Stimulated activated CD8-positive, alpha-beta memory T cell treated with anti-CD3 and anti-CD28 coated beads, Interleukin-4, amount 100 ng/mL, for 24 hours (primary cell): ENCODE results near the gene SH2D6.
"Not testable (repeated sequence)": the region's sequence is repeated elsewhere in the genome, so short reads cannot be mapped to it uniquely, and the experiment has no call there.

Experiments
- DNase-seq: peaks from one replicate; pipeline ENCODE4 v3.0.0-alpha.2; 2020; ENCODE audit warnings: low read depth

Gene SH2D6

DNA sequence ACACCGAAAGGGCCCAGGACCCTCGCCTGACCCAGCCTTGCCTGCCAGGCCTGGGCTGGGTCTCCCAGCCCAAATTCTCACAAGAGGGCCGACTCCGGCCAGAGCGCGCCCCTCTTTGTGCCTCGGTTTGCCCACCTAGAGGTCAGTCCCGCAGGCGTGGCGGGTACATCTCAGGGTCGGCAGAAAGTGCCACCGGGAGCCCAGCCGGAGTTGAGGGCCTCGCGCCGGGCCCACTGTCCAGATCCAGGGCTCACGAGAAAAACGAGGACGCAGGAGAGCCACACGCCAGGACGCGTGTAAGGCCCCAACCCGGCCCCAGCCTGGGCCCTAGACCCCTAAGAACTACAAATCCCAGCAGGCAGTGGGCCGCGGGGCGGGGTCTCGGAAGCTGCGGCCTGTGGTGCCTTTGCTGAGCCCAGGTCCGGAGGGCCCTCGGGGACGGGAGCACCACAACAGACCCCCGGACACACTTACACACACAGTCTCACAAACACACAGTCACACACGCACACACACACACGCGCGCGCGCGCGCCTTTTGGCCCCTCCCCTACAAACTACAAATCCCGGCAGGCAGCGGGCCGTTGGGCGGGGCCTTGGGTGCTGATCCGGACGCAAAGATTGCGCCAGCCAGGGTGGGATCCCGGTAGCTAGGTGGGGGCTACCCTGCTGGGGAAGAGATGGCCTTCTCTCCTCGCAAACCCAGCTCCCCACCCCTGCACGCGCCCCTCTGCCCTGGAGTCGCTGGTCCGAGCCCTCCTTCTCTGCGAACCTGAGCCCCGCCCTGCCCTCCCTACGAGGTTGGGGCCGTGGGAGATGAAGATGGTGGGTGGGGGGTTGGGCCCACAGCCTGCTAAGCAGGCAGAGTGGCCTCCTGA is at the start of gene SH2D6:
Gene SH2D6, plus strand, starts transcription at position 583 of the 877 bp plus-strand sequence. CDS start 10,752 bp downstream, outside the sequence.
- DNase-seq = peak; percentile 76

DNA sequence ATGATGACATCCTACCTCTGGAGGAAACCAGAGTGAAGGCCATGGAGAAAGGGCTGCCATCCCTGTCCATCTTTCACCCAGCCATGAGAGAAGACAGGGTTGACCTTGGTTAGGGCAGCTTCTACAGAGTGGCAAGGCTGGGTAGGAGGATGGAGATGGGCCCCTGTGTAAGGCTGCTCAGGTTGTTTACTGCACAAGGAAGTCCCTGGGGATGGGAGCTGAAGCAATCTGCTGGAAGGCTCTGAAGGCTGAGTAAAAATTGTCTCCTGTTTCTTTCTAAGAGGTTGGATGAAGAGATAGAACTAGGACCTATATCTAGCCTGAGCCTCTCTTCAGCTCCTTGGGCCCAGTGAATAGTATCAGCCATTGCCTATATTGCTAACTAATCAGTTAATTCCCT is 49.6 kb upstream of the SH2D6 start:
- DNase-seq = no peak

DNA sequence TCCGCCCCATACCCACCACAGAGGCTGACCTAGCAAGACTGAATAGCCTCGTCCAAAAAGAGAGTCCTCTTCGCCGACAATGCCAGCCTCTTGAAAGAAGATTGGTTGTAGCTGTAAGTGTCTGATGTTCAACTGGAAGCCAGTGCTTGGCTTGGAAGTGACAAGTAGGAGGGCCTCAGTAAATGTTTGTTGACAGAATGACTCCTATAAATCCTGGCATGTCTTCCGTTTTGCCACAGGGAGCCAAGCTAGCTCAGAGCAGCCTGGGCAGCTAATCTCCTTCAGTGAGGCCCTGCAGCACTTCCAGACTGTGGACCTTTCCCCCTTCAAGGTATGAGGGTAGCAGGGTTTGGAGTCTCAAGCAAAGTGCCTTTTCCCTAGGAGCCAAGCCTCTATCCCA is 49.0 kb upstream of the SH2D6 start:
- no peak for DNase-seq

DNA sequence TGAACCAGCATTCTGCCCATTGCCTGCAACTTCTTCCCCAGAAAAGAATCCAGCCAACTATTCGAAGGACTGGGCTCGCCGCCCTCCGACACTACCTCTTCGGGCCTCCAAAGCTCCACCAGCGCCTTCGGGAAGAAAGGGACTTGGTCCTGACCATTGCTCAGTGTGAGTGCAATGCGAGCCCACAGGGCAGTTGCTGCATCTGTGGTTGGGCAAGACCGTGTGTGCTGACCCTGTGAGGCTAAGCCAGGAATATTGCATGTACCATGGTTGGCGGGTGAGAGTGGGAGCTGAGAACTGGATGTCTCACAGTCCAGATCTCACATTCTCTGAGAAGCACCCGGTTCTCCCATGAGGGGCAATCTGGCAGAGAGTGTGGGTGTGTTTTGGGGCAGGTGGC is 47.5 kb upstream of the SH2D6 start:
- DNase-seq = no peak

DNA sequence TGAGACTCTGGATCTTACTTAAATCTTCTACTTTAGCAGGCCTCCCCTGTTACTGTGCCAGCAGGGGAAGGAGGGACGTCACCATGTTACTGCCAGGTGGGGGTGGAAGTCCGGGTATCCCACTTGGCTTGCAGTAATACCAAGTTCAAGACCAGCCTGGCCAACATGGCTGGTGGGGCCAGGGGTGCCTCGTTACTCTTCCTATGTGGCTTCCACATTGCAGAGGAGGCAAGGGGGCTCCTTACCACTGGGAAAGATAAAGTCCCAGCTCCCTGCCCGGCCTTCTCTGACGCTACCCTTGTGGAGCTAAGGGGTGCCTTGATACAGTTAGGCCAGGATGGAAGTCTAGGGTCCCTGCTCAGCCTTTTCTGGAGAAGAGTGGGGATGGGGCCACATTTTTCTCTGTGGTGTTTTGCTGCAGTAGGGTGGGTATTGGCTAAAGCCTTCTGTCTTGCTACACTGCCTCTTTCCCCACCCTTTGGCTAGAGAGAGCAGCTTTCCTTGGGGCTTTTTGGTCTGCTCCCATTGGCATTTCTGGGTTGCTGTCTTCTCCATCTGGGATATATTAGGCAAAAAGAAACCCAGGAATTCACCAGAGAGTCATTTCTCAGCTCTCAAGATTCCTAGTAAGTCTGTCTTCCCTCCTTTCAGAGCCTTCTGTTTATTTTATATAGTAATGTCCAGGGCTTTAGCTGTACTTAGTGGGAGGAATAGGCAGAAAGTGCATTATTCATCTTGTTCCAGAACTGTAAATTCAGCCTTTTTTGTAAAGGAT is 42.0 kb upstream of the SH2D6 start:
- no peak for DNase-seq

DNA sequence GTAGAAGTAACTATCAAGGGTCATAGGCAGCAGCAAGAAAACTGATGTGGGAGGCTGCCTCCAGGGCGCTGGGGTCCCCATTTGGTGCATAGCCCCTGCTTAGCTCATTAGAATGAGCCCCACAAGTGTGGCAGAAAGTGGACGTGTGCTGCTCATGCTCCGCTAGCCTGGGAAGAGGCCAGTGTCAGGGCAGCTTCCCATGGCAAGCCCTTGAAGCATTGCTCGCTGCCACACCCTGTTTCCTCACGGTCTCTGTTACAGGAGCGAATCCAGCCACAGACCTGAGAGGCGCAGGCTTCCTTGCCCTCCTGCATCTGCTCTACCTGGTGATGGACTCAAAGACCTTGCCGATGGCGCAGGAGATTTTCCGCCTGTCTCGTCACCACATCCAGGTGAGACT is 41.4 kb upstream of the SH2D6 start:
- no peak for DNase-seq

DNA sequence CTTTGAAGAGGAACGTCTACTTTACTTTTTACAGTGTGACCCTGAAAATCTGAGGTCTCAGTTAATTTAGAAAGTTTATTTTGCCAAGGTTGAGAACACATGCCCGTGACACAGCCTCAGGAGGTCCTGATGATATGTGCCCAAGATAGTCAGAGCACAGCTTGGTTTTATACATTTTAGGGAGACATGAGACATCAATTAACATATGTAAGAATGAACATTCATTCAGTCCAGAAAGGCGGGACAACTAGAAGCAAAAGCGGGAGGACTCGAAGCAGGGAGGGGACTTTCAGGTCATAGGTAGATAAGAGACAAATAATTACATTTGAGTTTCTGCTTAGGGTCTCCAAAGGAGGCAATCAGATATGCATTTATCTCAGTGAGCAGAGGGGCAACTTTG is 40.3 kb upstream of the SH2D6 start:
- DNase-seq = no peak

DNA sequence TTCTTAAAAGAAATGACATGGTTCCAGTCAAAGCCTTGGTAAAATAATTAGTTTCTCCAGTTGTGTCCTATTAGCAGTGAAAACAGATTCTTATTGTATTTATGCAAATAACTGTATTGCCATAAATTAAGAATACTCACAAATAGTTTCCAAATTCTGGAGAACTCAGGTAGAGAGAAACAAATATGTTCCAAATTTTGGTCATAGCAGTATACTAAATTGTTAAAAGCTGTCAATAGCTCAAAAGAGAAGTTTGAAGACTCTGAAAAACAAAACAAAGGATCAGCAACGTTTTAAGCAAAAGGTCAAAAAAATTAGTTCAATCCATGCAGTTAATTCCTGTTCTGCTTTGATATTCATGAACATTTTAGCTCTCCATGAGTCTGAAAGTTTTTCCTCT is 38.5 kb upstream of the SH2D6 start:
- DNase-seq = no peak

DNA sequence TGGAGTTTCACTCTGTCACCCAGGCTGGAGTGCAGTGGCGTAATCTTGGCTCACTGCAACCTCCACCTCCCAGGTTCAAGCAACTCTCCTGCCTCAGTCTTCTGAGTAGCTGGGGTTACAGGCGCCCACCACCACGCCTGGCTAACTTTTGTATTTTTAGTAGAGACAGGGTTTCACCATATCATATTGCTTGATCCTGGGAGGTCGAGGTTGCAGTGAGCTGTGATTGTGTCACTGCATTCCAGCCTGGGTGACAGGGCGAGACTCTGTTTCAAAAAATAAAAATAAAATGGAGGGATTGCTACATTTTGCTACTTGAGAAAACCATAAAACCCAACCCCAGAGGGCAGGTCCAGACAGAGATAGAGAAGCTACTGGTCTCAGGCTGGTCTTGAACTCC is 35.4 kb upstream of the SH2D6 start:
- DNase-seq = not testable (repeated sequence)

DNA sequence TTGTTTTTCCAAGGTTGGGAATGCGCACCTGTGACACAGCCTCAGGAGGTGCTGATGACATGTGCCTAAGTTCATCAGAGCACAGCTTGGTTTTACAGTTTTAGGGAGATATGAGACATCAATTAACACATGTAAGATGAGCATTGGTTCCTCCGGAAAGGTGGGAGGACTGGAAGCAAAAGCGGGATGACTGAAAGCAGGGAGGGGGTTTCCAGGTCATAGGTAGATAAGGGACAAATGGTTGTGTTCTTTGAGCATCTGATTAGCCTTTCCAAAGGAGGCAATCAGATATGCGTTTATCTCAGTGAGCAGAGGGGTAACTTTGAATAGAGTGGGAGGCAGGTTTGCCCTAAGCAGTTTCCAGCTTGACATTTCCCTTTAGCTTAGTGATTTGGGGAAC is 34.7 kb upstream of the SH2D6 start:
- no peak for DNase-seq

DNA sequence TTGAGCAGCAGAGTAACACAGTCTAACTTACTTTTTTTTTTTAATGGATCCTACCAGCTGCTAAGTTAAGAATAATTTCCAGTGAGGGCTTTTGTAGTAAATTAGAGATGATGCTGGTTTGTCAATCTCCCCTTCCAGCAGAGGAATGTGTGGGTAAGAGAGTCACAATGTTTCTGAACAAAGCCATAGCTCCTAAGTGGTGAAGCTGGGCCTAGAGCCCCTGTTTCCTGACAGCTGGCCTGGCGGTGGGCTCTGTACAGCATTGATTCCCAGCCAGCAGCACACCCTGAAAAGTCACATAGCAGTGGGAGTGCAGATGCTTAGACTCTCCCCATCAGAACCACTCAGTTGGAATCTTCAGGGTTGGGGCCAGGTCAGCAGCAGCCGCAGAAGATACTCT is 32.8 kb upstream of the SH2D6 start:
- DNase-seq = no peak

DNA sequence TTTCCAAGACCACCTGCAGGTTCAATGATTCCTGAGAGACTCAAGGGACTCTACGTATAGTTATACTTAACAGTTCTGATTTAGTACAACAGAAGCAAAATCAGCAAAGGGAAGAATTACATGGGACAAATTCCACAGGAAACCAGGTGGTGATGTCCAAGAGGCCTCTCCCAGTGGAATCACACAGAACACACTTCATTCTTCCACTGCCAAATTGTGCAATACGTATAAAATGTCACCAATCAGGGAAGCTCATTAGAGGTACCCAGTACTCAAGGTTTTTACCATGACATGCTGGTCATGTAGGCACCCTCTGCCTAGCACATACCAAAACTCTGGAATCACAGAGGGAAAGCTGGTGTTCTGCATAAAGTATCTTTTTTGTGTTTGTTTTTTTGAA is 30.8 kb upstream of the SH2D6 start:
- no peak for DNase-seq

DNA sequence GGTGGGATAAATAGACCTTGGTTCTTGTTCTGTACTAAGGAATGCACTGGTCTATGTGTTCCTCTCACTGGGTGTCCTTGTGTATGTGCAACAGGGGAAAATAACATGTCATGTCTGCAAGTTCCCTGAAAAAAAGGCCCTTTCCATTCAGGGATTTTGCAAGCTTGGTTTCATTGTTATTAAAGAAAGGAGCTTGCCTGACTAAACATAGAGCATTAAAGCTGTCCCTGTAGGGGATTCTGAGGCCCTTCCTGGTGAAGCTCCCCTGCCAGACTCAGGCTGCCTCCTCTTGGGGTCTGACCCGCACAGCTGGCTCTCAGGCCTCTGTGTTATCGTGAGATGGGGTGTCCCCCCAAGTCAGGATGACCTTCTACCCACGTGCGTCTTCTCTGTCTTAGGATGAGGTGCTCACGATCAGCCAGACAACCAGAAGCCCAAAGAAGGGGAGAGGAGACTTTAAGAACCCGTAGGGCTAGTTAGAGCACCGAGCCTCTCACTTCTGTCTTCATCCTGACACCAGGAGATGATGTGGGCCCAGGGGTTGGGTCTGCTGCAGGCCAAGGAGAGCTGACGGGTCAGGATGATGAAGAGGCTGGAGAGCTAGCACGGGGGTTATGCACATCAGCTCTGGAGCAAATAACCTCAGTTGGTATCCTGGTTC is 29.5 kb upstream of the SH2D6 start:
- DNase-seq = no peak

DNA sequence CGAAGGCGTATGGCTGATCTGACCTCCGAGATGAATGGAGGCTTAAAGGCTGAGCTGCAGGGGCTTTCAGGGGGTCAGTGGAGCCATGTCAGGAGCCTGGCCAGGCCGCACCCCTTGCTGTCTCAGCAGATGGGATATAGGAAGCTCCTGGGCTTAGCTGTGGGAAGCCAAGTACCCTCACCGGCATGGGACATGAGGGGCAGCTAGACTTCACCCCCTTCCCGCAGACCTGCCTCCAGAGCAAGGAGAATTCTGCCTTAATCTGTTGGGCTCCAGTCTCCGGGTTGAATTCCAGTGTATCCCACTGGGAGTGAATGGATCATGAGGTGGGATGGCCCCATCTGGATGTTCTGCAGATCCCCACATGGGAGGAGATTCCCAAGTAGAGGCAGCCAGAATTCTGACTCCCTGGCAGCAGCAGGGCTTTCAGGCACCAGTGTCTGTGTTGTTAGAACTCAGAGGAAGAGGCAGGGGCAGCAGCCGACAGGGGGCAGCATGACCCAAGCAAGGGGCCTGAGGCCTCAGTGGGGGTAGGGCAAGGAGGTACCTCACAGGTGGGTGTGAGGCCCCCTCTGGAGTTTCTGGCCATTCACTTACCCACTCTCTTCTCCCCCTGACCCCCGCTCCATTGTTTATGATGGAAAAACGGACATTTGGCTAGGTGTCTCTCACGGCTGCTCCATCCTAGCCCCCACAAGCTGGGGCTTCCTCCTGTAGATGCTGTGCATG is 27.4 kb upstream of the SH2D6 start:
- peak; percentile 62 for DNase-seq

DNA sequence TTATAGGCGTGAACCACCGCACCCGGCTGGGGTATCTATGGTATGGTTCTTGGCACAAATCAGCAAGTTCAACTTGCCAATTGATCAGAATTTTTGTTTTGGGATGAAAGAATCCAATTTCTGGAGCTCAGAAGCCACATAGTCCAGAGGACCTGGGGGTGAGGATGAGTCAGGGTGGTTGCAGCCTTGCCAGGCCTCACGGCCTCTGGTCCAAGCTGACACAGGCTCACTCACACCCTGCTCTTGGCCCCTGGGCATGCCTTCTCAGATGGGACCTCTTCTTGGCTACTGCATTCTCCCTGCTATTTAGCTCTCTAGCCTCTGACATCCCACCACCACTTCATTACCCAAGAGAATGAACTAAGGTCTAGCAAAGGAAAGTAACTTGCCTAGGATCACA is 24.7 kb upstream of the SH2D6 start:
- no peak for DNase-seq

DNA sequence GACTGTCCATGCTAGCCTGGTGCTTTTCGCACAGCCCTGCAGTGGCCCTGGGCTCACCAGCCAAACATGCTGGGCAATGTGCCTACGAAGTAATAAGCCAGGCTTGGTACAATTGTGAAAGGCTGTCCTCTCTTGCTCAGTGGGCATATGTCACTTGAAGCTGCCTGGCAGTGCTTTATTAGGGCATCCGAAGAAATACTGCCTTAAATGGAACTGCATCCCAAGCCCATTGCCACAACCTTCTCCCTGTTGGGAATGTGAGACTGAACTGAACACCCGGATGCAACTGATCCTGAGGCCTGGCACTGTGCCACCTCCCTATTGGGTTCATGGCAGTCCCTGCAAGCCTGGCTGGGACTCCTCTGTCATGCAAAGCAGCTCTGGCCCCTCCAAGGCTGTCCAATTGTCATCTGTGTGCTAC is 24.2 kb upstream of the SH2D6 start:
- DNase-seq = no peak

DNA sequence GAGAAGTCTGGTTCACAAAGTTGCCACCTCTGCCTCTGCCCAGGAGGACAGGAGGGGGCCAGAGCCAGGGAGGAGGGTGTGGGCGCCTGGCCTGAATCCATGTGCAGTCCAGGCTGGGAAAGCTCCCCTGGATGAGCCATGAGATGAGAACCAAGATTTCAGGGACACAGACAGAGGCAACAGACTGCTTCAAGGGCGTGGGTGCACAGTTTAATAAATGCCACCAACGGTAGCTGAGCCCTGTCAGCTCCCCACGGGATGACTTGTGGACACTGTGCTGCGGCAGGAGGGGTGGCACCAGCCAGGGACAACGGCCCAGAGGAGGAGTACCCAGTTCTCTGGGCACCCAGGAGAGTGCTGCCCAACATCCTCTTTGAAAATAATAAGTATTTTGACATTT is 23.5 kb upstream of the SH2D6 start:
- no peak for DNase-seq

DNA sequence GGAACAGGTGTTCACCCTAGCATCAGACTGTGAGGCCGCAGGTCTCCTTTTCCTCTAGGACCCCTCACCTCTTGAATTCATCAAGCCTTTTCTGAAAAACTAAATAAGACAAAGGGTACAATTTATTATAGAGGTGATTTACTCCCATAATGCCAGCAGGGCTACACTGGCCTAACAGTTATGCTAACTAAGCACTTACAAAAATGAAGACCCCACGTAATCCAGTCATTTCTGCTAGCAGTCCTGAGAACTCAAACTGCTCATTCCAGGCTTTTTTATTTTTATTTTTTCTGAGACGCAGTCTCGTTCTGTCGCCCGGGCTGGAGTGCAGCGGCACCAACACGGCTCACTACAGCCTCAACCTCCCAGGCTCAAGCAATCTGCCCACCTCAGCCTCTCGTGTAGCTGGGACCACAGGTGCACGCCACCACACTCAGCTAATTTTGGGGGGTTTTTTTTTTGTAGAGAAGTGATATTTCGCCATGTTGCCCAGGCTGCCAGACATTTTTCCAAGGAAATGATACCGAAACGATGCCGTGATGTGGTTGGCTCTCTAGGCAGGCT is 22.5 kb upstream of the SH2D6 start:
- no peak for DNase-seq

DNA sequence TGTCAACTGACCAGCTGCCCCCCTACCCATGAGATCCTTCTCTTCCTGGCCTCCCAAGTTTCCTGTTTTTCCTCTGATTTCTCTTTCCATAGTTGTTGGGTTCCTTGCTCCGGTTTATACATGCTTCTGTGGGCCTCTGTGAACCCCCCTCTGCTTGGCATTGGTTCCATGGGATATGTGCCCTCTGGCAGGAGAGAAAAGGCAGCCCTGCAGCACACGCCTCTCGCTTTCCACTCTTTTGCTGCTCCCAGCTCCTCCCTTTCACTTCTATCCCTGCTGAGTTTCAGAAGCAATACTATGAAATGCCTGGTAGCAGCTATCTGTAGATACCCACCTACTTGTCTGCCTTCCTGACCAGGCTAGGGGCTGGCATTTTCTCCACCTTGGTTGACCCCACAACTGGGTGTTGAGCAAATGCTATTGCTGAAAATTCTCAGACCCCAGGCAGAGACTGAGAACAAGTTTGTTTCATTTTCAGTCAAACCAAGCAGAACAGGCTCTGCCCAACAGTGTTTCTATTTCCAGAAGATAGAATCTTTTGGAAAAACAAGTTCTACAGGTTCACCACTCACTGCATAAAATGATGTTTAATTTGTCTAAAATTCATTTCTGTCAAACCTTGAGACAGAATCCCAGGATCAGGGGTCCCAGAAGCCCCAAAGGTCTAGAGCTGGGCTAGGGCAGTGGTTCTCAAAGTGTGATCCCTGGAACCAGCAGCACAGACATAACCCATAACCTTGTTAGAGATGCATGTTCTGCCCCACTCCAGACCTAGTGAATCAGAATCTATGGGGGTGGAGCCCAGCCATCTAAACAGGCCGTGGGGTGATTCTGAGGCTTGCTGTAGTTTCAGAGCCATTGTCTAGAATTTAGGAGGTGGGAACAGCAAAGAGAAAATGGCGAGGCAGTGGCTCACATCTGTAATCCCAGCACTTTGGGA is 21.7 kb upstream of the SH2D6 start:
- DNase-seq = no peak

DNA sequence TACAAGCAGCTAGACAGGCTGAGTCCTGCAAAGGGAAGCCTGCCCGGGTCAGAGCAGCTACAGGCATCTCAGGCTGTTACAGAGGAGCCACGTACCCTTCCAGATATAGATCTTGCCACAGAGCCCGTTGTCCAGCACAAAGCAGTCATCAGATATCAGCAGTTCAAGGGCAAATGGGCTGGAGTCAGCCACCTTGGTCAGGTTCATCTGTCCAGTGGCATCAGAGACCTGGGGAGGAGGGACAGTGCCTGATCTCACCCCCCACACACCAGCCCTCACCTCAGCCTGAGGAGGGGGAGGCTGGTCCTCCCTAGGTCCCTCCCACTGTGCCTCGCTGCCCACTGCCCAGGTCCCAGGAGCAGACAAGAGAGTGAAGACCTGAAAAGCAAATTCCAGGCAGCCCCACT is 20.6 kb upstream of the SH2D6 start:
- no peak for DNase-seq
